ENCODE measurements around the gene SLC2A5. TPM values are rescaled to one million over a fixed set of nuclear protein-coding genes. Genes with fewer than 3 reads are reported as not detected.

Gene SLC2A5
- total RNA-seq, 1 donor from 2014 or later = 0.13 TPM

DNA sequence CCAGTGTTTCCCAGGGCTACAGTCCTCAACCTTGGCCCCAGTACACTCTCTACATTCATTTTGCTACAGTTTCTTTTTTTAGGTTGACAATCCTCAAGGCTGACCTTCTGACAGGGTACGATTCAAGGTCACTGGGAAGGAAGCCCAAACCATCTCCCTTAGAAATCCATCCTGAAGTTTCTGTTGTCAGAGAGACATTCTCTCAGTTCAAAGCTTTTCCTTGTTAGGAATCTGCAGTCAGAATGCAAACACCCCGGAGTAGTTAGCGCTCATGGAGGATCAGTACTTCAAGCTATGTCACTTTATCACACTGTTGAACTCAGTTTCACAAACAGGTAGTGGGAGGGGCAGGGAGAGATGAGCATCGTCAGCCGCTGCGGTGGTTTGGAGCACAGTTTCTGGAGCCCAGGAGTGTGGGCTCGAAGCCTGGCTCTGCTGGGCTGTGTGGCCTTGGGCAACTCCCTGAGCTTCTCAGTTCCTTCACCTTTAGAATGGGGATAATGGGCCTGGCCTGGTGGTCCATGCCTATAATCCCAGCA is 4.2 kb downstream of the SLC2A5 start:
- DNase-seq (ENCODE audit: low read depth in 2 of 2) = no peak

- DNase-seq (ENCODE audit: low read depth in 2 of 2) = no peak
Observed at GRCh38 chr1:9062846-9063245, 6.6 kb downstream of the SLC2A5 start.

DNA sequence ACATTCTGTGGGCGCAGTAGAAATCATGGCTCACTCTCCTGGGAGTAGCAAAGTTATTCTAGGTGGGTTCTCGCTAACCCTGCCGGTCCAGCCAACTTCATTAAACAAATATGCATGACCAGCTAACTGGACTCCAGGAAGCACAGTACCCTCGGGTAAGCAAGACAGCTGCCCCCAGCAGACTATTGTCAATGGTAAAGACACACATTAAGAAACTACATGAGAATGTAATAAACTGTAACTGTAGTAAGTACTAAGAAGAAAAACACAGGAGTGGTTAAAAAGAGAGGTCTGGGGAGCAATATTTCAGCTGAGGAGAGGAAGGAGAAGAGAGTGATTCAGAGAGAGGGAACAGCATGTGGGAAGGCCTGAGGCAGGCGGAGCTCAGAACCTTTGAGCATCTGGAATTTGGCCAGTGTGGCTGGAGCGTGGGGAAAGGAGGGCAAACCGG is 7.4 kb downstream of the SLC2A5 start:
- no peak for DNase-seq (ENCODE audit: low read depth in 2 of 2)

DNA sequence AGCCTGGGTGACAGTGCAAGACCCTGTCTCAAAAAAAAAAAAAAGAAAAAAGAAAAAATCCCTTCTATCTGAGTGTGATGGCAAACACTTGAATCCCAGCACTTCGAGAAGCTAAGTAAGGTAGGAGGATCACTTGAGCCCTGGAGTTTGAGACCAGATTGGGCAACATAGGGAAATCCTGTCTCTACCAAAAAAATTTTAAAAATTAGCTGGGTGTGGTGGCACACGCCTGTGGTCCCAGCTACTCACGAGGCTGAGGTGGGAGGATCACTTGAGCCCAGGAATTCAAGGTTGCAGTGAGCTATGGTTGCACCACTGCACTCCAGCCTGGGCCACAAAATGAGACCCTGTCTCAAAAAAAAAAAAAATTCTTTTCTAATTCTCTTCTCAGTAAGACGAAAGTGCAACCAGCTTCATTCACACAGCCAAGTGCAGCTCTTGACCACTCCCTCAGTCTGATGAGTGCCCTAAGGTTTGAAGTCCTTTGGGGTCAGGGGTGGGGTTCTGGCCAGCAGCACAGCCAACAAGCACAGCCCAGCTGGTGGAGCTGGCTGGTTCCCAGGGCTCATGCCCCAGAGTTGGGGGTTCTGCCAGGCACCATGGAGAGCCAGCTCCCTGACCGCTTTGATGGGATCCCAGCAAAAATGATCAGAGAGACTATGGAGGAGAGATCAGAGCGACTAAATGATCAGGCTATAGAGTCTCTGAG is 8.0 kb downstream of the SLC2A5 start:
- DNase-seq (ENCODE audit: low read depth in 2 of 2) = no peak

DNA sequence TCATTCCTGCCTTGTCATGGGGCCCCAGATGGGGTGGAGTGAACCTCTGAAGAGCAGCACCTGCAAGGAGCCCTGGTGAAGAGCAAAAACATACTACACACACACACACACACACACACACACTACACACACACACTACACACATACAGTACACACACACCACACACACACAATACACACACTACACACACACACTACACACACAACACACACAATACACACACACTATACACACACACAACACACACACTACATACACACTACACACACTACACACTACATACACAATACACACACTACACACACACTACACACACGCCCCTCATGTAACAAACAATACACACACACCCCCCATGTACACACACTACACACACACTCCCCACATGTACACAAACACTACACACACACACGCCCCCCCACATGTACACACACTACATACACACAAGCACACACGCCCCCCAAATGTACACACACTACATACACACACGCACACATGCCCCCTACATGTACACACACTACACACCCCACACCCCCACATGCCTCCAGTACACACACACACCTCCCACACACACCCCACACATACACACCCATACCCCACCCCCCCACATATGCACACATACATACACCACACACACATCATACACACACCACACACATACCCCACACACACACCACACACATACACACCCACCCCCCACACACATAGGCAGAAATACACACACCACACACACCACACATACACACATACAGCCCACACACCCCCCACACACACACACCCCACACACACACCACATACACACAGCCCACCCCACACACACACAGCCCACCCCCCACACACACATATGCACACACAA is 9.3 kb downstream of the SLC2A5 start:
- no peak for DNase-seq (ENCODE audit: low read depth in 2 of 2)

DNA sequence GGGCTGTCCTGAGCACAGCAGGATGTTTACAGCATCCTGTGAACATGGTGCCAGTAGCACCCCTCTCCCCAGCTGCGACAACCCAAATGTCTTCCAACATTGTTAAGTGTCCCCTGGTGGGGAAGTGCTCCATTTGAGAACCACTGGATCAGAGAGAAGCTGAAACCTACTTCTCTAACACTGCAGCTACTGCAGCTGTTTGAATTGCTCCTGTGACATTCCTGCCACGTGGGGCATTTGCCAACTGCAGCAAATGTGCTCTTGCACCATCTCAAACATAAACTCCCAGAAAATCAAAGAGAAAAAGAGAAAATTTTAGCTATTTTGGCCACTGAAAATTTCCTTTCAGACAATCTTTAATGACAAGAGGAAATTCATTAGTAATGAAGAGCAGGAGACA is 11.0 kb downstream of the SLC2A5 start:
- DNase-seq (ENCODE audit: low read depth in 2 of 2) = no peak

GRCh38 chr1:9057851-9058250 is 11.6 kb downstream of the SLC2A5 start:
- DNase-seq (ENCODE audit: low read depth in 2 of 2) = no peak

DNA sequence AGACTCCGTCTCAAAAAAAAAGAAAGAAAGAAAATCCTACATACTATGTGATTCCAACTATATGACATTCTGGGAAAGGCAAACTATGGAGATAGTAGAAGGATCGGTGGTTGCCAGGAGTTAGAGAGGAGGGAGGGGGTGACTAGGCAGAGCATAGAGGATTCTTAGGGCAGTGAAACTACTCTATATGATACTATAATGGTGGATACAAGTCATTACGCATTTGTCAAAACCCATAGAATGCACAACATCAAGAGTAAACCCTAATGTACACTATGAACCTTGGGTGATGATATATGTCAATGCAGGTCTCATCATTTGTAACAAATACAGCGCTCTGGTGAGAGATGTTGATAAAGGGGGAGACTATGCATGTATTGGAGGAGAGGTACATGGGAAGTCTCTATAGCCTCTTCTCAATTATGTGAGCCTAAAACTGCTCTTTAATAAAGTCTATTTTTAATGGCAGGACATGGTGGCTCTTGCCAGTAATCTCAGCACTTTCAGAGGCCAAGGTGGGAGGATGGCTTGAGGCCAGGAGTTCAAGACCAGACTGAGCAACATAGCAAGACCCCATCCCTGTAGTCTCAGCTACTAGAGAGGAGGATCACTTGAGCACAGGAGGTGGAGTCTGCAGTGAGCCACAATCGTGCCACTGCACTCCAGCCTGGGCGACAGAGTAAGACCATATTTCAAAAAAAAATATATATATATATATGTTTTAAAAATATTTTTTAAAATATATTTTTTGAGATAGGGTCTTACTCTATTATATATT is 17.0 kb downstream of the SLC2A5 start:
- no peak for DNase-seq (ENCODE audit: low read depth in 2 of 2)

DNA sequence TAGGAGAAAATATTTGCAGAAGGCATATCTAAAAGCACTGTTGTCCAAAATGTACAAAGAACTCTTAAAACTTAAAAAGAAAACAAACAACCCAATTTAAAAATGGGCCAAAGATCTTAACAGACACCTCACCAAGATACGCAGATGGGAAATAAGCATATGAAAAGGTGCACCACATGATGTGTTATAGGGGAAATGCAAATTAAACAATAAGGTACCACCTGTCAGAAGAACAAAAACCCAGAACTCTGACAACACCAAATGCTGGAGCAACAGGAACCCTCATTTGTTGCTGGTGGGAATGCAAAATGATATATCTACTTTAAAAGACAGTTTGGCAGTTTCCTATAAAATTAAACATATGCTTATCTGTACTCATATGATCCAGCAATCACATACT is 18.1 kb downstream of the SLC2A5 start:
- no peak for DNase-seq (ENCODE audit: low read depth in 2 of 2)

DNA sequence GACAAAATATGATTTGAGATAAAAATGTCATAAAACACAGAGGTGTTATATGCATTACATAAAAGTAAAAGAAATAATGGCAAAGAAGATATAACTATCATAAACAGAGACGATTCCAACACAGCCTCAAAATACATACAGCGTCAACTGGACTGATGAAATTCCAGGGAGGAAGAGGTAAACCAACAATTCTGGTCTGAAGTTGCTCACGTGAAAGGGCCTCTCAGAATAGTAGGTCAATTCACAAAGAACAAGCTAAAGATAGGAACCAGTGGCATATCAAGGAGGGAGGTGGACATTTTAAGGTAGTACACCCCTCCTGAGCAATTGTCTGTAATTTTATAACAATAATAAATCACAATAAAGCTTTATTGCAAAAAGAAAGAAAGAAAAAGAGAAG is 18.6 kb downstream of the SLC2A5 start:
- no peak for DNase-seq (ENCODE audit: low read depth in 2 of 2)

DNA sequence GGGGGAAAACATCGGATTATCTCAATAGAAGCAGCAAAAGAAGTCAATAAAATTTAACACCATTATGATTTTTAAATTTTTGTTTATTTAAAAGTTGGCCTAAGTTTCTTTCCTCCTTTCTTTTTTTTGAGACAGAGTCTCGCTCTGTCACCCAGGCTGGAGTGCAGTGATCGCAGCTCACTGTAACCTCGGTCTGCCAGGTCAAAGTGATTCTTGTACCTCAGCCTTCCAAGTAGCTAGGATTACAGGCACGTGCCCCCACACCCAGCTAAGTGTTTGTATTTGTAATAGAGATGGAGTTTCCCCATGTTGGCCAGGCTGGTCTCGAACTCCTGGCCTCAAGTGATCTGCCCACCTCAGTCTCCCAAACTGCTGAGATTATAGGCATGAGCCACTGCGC is 20.9 kb downstream of the SLC2A5 start:
- no peak for DNase-seq (ENCODE audit: low read depth in 2 of 2)

DNA sequence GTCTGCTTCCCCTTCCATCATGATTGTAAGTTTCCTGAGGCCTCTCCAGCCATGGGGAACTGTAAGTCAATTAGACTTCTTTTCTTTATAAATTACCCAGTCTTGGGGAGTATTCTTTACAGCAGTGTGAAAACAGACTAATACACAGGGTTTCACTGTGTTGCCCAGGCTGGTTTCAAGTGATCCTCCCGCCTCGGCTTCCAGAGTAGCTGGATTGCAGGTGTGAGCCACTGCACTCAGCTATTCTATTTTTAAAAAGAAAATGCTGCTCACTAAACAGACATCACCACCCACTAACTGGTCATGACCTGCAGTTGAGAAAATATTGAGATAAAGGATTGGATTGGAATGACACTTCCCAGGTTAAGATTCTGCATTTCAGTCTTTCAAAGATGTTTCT is 22.4 kb downstream of the SLC2A5 start:
- no peak for DNase-seq (ENCODE audit: low read depth in 2 of 2)

- DNase-seq (ENCODE audit: low read depth in 2 of 2) = no peak
Observed at GRCh38 chr1:9045861-9046510, 23.4 kb downstream of the SLC2A5 start.

DNA sequence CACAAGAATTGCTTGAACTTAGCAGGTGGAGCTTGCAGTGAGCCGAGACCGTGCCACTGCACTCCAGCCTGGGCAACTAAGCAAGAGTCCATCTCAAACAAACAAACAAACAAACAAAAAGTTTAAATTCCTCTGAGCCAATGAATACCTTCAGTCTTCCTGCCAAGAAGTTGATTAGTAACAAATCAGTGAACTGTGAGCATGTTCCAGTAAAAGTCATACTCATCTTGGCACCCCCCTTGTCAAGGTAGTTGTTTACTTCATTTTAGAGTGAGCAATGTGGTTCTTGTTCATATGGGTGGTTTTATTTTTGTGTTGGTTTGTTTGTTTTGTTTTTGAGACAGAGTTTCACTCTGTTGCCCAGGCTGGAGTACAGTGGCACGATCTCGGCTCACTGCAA is 25.2 kb downstream of the SLC2A5 start:
- DNase-seq (ENCODE audit: low read depth in 2 of 2) = no peak

- no peak for DNase-seq (ENCODE audit: low read depth in 2 of 2)
Observed at GRCh38 chr1:9042272-9042671, 27.2 kb downstream of the SLC2A5 start.

DNA sequence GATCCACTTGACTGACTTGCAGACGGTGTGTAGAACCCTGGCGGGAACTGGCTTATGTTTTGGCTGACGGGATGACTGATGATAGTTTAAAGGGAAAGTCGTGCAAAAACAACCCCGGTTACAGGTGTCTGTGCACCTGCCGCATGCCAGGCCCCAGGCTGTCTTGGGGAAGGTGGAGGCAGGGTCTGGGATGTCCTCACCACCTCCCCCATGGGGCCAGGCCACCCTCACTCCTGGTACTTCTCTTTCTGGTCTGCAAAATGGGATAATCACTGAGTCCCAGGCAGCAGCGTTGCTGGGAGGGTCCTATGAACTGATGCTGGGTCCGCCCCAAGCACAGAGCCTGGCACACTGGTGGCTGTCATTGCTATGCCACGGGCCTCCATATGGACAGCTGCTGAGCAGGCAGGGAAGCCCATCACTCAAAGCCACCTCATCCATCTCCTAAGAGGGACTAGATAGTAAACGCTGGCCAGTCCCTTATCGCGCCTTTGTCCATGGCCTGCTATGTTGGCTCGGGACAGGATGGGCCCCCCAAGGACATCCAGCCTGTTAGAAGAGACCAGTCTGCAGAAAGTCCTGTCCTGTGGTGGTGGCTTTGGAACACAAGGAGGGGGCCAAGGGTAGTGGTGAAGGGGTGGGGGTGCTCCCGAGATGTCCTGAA is 28.2 kb downstream of the SLC2A5 start:
- no peak for DNase-seq (ENCODE audit: low read depth in 2 of 2)

DNA sequence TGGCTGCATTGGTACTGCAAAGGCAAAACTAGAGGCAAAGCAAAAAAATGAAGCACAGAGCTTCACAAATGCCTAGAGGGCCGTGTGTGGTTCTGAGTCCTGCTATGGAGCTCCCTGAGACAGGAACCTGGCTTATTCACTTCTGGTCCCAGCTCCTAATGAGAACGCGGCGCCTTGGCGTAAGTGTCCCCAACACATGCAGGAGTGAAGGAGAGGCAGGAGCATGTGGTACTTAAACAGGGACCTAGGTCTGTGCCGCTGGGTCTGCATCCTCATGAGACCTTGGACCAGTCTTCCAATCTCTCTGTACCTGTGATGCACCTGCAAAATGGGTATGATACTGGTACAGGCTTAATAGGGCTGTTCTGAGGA is 28.8 kb downstream of the SLC2A5 start:
- no peak for DNase-seq (ENCODE audit: low read depth in 2 of 2)

GRCh38 chr1:9039761-9040658 is 29.4 kb downstream of the SLC2A5 start:
- DNase-seq (ENCODE audit: low read depth in 2 of 2) = no peak

GRCh38 chr1:9038881-9039760 is 30.3 kb downstream of the SLC2A5 start:
- DNase-seq (ENCODE audit: low read depth in 2 of 2) = no peak

Measured in dermis microvascular lymphatic vessel endothelial cell (primary cell).